Germinal center (tissue), 1 donor: ENCODE results near the gene STX2.
"Not testable (repeated sequence)": the region's sequence is repeated elsewhere in the genome, so short reads cannot be mapped to it uniquely, and the experiment has no call there.

Experiments used
- DNase-seq: peaks from one replicate; pipeline ENCODE4 v3.0.0; 2012; ENCODE audit warnings: mixed read lengths, low spot score

Gene STX2

GRCh38 chr12:130838951-130839769 is at the start of gene STX2:
Gene STX2, minus strand, starts transcription at chr12:130839250. Its CDS starts 151 bp downstream, at chr12:130839099.
- peak; percentile 96 for DNase-seq

DNA sequence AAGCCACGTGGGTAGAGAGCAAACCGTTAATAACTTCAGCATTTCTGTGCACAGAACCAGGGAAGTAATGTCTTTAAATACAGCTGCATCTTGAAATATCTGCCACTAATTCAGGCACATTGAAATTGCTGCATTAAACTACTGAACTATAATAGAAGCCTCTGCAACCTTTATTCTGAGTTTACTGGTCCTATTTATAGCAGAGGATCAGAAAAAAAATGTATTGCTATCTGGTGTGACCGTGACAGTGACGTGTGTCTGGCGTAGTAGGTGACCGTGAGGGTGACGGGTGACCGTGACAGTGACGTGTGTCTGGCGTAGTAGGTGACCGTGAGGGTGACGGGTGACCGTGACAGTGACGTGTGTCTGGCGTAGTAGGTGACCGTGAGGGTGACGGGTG is 48.1 kb upstream of the STX2 start:
- DNase-seq, result not testable (repeated sequence)

DNA sequence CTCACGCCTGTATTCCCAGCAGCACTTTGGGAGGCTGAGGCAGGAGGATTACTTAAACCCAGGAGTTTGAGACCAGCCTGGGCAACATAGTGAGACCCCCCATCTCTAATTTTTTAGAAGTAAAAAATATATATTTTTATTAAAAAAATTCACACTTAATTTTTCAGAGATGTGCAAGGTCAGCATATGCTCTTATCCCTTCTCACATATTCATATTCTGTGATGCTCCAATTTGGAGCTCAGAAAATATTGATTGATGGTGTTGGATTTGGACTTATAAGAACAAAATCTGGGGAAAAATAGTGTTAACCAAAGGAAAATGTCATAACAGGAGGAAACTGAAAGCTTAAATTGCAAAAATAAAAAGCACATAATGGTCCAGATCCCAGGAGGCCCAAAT is 42.5 kb upstream of the STX2 start:
- DNase-seq, result no peak

DNA sequence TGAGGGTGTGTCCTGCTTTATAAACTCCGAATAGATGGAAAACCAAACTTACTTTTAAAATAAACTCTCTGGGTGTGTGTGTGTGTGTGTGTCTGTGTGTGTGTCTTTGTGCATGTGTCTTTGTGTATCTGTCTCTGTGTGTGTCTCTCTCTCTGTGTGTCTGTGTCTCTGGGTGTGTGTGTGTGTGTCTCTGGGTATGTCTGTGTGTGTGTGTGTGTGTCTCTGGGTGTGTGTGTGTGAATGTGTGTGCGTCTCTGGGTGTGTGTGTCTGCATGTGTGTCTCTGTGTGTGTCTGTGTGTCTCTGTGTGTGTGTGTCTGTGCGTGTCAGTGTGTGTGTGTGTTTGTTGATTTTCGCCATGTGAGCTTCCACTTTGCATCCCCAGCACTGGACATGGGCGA is 42.0 kb upstream of the STX2 start:
- no peak for DNase-seq

- peak; percentile 11 for DNase-seq
Observed at GRCh38 chr12:130880411-130880885, 41.4 kb upstream of the STX2 start.

GRCh38 chr12:130879781-130880389 is 40.8 kb upstream of the STX2 start:
- DNase-seq, result peak; percentile 12

DNA sequence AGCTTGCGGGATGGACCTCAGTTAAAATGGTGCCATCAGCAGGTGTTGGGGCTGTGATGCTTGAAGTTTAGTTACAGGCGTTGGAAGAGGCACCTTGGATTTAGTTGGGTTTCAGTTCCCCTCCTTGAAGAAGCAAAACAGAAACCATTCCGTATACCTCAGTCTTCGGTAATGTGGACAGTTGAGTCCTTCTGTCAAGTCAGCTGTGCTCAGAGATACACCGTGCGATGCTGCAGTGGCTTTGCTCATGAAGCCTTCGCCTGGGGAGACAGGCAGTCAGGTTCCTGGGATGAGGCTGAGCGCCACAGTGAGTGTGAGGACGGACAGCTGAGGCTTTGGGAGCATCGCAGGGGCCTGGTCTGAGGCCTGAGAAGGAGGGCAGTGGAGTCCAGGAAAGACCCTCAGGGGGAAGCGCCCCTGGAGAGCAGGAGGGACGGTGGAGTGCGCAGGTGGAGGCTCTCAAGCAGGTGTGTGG is 40.2 kb upstream of the STX2 start:
- DNase-seq, result peak; percentile 83

- no peak for DNase-seq
Observed at GRCh38 chr12:130878193-130879185, 39.4 kb upstream of the STX2 start.

DNA sequence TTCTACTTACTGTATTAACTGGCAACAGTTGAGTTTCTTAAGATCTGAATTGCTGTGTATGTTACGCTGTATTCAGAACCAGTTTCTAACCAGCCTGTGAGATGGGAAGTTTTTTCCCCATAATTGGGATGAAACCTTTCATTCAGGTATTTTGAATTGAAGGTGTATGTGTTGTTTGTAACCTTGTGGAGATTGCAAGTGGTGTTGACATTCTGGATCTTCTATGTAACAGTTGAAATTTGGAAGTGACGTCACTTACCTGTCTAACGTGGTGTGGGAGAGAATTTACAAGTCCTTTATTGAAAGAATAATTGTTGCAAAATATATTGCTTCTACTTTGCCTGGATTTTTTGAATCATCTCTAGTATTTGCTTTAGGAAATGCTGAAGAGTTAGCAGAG is 38.3 kb upstream of the STX2 start:
- DNase-seq, result no peak

GRCh38 chr12:130876758-130877157 is 37.7 kb upstream of the STX2 start:
- DNase-seq, result no peak

DNA sequence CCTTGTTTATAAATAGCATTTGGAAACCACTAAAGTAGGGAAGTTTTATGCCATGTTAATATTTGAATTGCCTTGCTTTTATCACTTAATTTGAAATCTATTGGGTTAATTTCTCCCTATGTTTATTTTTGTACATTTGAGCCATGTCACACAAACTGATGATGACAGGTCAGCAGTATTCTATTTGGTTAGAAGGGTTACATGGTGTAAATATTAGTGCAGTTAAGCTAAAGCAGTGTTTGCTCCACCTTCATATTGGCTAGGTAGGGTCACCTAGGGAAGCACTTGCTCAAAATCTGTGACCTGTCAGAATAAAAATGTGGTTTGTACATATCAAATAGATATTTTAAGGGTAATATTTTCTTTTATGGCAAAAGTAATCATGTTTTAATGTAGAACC is 37.2 kb upstream of the STX2 start:
- DNase-seq, result no peak

GRCh38 chr12:130875708-130876107 is 36.7 kb upstream of the STX2 start:
- DNase-seq, result not testable (repeated sequence)

DNA sequence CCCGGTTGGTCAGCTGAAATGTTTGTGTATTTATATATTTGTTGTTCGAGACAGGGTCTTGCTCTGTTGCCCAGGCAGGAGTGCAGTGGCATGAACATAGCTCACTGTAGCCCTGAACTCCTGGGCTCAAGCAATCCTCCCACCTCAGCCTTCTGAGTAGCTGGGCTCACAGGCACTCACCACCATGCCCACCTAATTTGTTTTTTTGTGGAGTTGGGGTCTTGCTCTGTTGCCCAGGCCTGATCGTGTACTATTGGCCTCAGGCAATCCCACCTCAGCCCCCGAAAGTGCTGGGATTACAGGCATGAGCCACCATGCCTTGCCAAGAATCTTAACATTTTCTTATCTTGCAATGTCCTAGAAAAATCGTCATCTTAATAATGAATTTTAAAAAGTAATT is 36.1 kb upstream of the STX2 start:
- DNase-seq, result no peak

GRCh38 chr12:130874696-130875095 is 35.6 kb upstream of the STX2 start:
- no peak for DNase-seq

DNA sequence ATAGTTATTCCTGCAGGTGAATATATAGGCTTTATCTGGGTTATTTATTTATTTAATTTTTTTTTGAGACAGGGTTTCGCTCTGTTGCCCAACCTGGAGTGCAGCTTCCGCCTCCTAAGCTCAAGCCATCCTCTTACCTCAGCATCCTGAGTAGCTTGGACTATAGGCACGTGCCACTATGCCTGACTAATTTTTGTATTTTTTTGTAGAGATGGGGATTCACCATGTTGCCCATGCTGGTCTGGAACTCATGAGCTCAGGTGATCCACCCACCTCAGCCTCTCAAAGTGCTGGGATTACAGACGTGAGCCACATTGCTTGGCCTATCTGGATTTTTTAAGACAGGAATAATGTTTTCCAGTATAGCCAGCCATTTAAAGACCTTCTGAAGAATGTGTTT is 34.8 kb upstream of the STX2 start:
- DNase-seq, result no peak

GRCh38 chr12:130873106-130873795 is 34.2 kb upstream of the STX2 start:
- no peak for DNase-seq

GRCh38 chr12:130872179-130873096 is 33.4 kb upstream of the STX2 start:
- DNase-seq, result peak; percentile 71

DNA sequence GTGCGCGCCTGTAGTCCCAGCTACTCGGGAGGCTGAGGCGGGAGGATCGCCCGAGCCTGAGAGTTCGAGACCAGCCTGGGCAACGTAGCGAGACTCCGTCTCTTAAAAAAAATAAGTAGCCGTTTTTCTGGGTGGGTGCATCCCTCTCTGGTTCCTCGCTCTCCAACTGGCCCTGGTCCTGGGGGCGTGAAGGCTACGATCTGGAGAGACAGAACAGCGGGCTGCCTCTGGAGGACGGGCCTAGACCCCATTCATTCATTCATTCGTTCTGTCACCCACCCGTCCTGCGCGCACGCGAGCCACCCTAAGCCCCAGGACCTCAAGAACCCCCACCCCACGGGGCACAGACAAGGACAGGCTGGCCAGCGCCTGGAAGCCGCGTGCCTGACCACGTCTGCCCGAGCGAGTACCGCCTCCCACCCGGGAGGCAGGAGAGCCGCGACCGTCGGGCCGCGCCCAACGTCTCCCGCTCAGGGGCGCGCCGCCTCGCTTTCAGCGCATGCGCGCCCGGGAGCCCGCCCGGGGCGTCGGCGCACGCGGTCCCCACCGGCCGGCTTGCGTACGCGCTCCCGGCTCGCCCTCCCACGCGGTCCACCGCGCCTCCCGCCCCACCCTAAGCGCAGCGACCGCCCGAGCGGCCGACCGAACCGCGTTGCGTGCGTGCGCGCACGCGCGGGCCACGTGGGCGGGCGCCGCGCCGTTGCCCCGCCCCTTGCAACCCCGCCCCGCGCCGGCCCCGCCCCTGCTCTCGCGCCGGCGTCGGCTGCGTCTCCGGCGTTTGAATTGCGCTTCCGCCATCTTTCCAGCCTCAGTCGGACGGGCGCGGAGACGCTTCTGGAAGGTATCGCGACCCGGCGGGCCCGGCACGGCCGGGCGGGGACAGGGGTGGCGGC is 32.5 kb upstream of the STX2 start, which contains the start of gene RAN:
Gene RAN (plus strand): TSS at position 781 of the 893 bp plus-strand sequence. CDS start 528 bp downstream, outside the sequence.
- peak; percentile 99 for DNase-seq
